Stimulated activated CD4-positive, alpha-beta T cell treated with anti-CD3 and anti-CD28 coated beads, Interleukin-1b, Interleukin-23, amount 100 ng/mL, for 1 hour (primary cell): ENCODE results near the gene KAT6B.
"Not testable (repeated sequence)": the region's sequence is repeated elsewhere in the genome, so short reads cannot be mapped to it uniquely, and the experiment has no call there.

ENCODE experiments used
- DNase-seq, 2 donors: peaks; one replicate each; pipeline ENCODE4 v3.0.0-alpha.2; 2020; ENCODE audit warnings: low read depth in 2 of 2

Gene KAT6B

DNA sequence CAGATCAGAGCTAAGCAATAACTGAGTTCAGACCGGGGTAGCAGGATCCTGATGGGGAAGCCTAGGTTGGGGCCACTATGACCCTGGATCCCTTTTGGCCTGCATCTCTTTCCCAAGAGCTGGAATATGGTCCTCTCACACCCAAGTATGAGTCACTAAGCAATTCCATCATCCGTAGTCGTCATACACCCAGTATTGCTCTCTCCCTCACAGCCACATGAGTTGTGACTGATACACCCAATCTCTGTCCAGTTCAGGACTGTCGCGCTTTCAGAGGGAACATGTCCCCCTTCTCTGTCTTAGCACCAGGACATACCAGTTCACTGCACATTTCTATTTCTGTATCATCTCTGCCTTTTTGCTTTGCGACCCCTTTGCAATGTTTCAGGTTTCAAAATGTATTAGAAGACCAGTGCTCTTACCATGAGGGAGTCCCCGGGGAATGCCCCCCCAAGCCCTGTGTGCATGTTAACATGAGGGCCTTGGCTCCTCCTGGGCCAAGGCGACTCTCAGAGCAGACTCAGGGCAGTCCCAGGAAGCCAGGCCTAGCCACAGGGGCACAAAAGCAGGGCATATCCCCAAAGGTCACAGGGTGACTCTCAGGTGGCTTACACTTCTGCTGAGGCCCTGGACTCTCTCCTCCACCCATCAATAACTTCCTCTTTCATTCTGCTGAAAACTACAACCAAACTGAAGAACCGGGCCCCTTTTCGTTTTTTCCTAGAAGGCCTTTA is 209.7 kb downstream of the KAT6B start:
- DNase-seq, result no peak

DNA sequence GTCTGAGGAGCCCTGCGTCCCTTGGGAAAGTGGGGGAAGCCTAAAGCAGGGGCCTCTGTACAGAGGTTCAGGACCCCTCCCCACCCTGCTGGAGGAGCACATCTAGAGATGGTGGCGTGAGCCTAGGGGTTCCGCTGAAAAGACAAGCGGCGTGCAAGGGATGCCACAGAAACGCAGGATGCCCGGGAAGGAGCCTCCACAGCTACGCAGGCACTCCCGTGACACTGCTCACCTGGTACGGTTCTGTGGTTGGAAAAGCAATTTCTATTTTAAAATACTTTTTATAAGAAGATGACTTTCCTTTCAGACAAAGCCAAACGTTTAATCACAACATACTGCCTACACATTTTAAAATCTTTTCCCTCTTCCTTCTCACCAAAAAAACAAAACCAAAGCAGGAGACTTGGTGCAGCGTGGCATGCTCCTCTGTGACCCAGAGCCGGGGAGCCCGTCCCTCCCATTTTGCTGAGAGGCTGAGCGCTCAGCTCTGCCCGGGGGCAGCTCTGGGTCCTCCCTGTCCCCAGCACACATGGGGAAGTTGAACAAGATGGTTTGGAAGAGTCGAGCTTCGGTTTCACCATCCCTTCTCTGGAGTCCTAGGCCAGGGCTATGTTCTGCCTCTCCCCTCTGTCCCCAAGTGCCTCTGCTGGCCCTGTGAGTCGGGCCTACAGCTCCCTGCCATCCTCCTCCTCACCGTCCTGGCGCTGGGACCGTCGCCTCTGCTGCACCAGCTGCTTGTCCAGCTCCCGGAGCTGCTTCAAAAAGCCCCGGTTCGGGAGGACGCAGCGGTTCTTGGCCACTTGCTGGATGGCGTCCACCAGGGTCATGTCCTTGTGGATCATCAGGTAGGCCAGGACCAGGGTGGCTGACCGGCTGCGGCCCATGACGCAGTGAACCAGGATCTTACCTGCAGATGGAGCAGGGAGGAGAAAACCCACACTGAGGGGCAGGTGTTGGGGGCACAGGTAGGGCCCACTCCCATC is 211.1 kb downstream of the KAT6B start:
- no peak for DNase-seq

DNA sequence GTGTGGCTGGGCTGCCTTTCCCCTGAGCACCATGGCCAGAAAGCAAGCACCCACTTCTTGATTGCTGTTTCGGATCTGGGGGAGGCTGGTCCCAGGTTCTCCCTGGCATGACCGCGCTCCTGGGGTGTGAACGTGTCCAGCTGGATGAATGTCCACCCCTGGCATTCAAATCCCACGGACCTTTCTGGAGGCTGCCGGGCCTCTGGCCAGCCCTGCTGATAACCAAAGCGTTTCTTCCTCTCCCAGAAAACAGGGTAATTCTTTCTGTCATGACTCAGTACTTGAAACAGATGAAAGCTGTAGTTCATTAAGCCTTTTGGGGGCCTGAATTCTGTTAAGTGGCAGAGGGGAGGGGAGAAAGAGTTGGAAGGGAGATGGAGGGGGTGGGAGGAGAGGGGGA is 211.9 kb downstream of the KAT6B start:
- DNase-seq, result no peak

DNA sequence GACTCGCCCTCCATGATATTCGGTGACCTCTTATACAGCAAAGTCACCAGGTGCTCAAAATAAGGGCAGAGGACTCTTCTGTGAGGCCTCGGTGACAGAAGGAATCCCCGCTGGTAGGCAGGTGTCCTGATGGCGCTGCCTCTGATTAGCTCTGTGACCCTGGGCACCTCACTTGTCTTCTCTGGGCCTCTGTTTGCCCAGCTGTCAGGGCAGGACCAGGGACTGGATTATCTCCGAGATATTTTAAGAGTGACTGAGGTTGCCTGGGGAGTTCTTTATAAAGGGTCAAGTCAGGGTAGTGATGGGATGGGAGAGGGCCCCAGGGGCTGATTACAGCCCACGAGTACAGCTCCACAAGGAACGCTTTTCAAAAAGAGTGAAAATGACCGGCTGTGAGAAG is 214.2 kb downstream of the KAT6B start:
- no peak for DNase-seq

DNA sequence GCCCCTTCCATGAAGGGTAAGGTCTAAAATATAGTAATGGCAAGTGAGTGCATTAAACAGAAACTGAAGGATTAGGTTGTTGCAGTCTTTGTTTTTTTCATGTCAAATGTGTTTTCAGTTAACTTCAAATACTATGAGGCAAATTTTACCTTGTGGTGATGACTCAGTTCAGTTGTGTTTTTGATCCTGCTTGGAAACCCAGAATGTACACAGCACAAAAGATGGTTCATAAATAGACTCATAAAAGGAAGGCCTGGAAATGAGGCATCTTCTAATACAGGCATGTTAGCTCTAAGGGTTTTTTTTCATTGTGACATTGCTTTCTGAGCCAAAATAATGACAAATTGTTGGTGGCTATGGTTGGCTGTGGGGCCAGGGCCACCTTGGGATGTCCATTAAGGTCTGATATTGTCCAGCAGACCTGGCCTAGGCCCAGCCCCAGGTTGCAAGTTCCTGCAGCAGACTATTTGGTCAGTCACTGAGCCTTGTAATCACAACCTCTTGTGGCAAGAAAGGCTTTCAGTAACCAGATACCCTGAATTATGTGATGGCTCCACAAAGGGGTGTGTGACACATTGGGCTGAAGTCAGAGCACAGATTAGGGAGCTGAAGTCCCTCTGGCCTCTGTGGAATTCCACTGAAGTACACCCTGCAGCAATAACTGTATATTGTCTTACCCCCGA is 216.0 kb downstream of the KAT6B start:
- DNase-seq, result no peak

DNA sequence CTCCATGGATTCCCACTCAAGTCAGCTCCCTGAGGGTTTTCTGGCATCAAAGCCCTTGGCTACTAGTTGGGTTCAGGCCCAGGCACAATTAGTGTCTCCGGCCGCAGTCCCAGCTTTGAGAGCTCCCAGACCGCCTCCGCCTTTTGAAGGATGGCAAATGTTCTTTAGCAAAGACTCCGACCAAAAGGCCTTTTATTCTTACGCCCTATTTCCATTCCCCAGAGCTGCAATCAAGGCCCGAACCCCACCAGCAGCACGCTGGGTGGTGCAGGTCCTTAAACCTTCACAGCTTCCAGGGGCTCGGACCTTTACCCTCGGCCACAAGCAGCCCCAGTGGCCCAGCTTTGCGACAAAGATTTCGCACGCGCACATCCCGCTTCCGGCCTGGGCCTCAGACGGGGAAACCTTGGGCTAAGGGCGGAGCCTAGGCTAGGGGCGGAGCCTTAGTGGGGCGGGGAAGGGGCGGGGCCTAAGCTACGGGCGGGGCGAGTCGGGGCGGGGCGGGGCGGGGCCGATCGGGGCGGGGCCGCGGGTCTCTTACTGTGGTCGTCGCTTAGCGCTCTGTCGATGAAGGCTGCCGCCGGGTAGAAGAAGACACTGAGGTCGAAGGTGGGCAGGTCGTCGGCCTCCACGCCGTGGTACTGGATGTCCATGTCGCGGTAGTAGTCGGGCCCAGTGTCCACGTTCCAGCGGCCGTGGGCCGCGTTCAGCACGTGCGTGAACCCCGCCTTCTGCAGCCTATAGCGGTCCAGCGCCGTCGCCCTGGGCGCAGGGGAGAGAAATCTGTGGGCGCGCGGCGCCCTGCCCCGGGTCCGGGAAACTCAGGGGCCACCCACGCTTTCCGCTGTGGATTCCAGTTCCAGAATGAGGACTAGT is 217.1 kb downstream of the KAT6B start:
- DNase-seq, result peak in 1 of 2 donors; percentile 22

DNA sequence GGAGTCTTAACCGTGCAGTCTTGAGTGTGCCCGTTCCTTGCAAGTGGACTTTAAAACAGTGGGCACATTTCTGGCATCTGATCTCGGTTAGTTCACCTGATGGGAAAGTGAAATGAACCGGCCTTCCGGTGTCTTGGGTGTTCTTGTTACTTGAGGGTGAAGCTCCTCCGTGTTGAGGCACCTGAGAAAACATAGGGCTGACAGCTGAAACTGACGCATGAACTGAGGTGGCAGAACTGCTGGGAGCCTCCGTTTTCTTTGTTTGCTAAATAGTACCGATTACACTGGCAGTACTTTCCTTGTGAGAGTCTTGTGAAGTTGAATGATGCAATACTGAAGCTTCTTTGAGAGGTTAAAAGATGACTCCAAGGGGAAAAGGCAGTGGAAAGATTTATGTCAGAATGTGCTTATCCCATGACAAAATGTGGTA is 222.3 kb downstream of the KAT6B start:
- DNase-seq, result no peak

DNA sequence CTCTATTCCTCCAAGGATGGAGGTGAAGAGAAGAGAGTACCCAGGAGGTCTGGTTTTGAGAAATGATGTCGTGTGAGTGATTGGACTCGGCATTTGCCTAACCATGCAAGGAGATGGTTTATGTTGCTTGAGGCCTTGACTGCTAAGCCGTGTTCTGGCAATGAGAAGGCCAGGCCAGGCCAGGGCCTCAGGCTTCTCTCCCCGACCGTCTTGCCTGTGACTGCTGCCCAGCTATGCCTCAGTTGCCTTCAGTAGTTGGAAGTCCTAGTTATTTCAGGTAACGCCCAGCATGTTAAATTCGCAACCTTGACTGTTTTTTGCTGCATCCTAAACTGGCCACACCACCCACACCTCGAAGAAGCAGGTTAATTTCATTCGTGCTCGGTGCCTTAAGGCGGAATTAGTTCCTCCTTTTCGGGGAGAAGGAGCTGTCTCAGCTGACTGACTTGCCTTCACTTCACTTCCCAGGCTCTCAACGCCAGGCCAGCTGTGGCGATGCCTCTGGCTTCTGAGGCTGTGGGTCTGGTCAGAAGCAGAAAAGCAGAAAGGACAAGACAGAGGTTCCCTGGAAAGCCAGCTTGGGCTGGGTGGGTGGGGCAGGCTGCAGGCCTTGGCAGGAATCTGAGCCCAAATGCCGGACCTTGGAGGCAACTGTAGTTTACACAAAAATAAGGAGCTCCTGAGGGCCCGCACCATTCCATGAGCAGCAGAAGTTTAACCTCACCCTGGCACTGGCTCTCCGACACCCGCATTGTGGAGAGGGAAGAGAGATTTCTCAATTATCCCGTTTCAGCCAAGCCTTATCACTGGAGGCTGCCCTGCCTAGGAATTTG is 223.1 kb downstream of the KAT6B start:
- DNase-seq, result no peak

DNA sequence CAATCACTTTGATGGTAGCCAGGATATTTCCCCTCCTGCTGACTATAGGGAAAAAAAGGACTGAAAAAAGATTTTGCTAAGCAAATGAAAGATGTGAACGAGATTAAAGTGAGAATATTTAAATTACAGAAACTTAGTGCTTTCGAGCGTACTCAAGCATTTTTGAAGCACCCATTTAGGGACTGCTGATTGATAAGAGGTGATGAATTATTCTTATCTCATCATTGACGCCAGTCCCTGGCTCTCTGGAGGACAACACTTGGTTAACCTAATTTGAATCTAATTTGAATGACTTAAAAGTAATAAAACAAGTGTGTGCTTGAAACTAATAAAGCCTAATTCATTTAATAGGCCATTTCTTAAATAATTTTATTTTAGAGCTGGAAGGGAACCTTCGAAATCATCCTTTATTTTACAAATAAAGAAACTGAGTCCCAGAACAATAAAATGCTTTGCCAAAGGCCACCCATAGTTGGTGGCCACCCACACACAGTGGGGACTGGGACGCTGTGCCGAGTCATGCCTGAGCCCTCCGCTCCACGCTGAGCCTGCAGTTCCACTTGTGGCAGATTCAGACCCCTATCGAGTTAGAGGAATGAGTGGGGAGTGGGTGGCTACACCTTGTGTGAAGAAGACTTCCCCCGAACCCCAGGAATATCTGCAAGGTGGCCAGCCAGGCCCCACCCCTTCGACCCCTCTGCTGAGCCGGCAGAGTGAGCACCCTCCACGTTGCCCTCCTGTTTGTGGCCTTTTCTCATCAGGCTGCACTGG is 223.9 kb downstream of the KAT6B start:
- DNase-seq, result no peak

DNA sequence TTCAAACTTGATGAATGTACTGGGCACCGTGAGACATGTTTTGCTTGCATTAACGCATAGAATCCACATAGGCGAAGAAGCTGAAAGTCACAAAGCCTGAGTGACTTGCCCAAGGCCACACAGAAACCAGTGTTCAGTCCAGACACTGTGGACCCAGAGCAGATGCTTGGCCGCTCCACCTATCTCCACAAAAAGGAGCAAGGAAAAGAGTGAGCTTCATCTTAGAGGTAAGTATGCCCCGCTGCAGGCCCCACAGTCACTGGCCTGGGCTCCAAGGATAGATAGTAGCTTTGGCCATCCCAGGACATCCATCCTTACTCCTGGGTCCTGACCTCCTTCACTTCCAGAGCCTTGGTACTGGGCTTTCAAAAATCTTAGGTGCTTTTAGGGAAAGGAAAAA is 224.9 kb downstream of the KAT6B start:
- no peak for DNase-seq

DNA sequence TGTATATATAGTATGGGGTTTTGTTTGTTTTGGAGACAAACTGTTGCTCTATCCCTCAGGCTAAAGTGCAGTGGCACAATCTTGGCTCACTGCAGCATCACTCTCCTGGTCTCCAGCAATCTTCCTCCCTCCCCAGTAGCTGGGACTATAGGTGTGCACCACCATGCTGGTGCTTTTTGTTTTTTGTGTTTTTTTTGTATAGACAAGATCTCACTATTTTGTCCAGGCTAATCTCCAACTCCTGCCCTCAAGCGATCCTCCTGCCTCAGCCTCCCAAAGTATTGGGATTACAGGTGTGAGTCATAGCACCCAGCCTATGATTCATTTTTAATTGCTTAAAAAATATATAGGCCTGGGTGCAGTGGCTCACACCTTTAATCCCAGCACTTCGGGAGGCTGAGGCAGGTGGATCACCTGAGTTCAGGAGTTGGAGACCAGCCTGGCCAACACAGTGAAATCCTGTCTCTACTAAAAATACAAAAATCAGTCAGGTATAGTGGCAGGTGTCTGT is 229.6 kb downstream of the KAT6B start:
- not testable (repeated sequence) for DNase-seq

DNA sequence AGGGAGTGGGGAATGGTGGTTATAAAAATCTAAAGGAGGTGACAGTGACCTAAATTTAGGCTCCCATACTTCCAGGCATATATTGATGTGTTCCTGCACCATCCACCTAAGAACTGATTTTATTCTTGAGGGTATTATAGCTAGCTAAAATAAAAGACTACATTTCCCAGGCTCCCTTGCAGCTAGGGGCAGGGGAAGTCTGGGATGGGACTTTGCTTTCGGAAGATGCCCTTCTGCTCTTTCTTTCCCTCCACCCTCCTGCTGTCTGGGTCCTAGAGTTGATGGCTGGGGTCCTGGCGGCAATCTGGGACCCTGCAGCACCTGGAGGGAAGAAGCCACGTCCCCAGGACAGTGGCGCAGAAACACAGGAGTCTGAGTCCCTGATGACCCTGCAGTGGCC is 231.3 kb downstream of the KAT6B start:
- no peak for DNase-seq

DNA sequence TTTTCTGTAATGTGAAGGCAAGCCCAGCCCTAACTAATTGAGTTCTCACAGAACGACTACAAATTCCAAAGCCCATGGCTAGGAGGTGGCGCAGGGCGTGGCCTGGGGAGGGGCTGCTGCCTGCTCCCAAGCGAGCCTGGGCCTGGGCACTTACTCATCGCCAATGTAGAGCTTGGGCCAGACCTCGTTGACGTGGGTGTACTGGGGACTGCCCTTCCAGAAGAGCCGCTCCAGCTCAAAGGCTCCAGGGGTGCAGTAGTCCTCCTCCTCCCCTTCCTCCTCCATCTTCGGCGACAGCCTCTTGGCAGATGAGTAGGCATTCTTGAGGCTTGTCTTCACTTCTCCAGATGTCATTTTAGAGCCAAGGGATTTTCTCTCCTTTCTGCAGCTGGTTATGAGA is 231.8 kb downstream of the KAT6B start:
- no peak for DNase-seq

DNA sequence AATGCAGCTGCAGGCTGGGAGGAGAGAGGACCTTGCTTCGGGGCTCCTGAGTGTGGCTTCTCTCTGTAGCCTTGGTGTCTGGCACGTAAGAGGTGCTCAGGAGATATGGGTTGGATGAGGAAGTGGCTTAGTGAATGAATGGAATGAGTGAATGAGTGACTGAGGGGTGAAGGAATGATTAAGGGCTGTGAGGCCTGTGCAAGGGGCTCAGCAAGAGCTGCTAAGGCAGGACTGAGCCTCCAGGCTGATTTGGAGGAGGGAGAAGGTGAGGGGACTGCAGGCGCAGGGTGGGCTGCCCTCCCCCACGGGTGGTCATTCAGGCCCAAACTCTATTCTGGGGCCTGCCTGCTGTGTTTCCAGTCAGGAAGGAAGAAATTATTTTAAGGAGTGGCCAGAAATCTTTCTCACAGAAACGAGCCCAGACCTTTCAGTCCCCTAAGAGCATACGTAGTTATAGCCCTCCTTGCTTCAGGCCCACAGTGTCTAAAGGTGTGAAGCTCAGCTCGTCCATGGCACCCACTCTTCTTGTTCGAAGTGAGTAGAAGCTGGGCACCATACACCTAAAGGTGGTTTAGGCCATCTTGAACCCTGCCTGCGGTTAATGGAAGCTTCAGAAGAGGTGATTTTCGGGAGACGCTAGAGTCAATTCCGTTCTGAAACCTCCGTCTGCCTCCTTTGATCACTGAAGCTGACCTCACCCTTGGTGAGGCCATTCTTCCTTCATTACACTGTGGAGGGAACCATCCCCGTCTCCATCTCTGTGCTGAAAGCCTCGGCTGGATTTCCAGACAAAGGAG is 235.5 kb downstream of the KAT6B start:
- DNase-seq, result no peak

DNA sequence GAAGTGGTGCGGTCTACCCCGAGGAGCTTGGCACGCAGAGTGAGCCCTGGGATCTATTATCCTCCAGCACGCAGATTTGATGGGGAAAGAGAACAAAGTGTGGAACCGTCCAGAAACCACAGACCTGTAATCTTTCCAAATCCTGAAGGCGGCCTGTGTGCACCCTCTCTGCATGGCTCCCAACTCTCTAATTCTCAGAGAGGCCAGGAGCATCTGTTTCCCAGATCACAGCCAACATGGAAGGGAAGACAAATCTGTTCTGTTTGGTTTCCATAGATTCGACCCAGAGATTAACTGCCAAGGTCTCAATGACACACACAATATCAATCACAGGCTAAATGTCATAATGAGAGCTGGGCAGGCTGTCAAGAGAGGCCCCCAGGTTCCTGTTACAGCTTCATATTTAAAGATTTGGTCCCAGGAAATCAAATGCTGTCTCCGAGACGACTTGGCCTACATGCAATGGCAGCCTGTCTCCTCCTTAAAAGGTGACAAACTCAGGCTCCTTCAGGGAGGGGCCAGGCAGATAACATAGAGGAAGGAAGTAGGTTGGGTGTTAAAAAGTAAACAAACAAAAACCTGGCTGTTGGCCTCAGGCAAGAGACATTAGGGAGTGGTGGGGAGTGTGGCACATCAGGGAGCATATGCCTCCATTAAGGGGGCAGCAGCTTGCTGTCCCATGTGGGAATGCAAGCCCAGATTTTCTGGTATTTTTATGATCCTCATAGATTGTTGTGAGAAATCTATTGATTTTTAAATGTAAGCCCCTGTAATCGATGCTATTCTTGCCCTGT is 236.3 kb downstream of the KAT6B start:
- no peak for DNase-seq

DNA sequence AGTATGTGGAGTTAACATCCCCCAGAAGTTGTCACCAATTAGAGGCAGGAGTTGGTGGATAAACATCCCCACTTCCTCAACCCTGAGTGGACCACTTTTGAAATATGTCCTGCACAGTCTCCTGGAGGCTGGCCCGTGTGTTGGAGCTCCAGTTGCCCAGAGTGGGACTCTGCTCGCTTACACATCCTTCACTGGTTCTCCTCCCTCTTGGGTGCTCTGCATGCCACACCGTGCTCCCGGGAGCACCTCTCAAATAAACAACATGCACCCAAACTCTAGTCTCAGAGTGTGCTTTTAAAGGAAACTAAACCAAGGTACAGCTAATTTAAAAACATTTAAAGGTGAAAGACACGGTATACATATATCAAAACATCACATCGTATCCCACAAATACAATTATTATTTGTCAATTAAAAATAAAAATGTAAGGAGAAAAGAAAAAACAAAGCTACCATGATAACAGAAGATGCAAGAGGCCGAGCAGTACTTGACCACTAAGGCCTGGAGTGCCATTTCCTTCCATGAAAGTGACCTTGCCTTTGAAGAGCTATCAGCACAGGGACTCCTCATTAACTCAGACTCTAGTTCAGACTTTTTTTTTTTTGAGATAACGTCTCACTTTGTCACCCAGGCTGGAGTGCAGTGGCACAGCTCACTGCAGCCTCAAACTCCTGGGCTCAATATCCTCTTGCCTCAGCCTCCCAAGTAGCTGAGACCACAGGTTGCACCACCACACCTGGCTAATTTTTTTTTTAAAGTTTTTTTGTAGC is 237.2 kb downstream of the KAT6B start:
- no peak for DNase-seq

DNA sequence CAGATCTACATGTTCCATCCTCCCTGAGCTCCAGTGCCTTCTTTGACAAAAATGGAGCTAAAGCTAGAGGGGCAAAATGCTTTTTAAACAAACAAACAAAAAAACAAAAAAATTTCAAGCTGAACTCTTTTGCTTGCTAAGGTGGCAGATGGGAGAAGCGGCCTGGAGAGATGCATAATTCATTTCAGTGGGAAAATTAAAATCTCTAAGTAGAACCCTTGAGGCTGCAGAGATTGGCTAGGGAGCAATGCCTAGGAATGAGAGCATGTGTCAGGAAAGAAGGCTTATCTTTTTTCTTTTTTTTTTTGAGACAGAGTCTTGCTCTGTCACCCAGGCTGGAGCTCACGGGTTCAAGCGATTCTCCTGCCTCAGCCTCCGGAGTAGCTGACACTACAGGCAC is 238.7 kb downstream of the KAT6B start:
- DNase-seq, result no peak
